Measurements from ENCODE around the gene CMKLR1.

CMKLR1 gene, protein sequence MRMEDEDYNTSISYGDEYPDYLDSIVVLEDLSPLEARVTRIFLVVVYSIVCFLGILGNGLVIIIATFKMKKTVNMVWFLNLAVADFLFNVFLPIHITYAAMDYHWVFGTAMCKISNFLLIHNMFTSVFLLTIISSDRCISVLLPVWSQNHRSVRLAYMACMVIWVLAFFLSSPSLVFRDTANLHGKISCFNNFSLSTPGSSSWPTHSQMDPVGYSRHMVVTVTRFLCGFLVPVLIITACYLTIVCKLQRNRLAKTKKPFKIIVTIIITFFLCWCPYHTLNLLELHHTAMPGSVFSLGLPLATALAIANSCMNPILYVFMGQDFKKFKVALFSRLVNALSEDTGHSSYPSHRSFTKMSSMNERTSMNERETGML

DNA sequence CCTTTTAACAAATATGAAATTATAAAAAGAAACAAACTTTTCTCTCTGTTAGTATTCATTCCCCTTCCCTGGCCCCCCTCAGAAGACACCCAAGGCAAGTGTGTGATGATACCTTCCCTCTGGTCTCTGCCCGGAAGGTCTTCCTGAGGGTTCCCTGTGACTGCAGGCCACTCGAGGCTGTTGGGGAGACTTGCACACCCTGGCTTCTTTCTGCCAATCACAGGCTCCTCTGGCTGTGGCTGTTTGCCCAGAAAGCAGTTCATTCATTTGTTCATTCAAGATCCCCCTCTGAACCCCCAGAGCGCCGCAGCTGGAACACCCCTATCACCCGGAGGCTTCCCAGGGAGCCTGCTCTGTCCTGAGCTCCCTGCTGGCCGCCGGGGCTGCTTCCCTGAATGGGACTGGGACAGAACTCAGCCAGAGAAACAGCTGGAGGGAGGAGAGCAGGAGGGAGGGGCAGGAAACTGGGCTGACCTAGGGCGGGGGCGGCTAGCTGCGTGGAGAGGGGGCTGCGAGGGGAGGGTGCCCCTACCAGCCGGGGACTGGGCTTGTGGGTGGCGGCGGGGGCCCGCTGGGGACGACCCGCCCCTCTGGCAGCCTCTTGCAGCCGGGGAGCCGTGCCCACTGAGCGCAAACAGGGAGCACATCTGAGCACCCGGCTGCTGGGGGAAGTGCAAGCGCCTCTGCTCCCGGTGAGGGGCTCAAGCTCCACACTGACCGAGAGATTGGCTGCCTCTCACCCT lies at the start of gene CMKLR1:
CMKLR1 (minus strand) TSS at position 397 of the 743 bp plus-strand sequence. CDS start 45,720 bp downstream, outside the sequence.
- in situ Hi-C loops (cut with HindIII; ENCODE audit: low sequenced_read_pairs): no loop called here

DNA sequence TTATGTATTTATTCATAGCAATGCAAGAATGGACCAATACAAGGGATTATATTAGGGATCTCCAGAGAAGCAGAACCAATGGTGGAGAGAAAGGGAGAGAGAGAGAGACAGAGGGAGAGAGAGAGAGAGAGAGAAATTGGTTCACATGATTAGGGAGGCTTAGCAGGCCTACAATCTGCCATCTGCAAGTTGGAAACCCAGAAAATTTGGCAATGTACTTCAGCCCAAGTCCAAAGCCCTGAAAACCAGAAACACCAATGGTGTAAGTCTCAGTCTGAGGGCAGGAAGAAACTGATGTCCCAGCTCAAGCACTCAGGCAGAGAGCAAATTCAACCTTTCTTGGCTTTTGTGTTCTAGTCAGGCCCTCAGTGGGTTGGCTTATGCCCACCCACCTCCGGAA lies 48.7 kb upstream of the CMKLR1 start:
- no peak for TF ChIP-seq CTCF (IDR thresholded peaks at IDR 0.05; ENCODE audit: low read depth, low read length)
- in situ Hi-C loops (cut with HindIII; ENCODE audit: low sequenced_read_pairs): no loop called here
- no peak for DNase-seq (ENCODE audit: low read depth, low spot score)

More for the DNA sequence above, at the start of gene CMKLR1:
- DNase-seq (ENCODE audit: low read depth, low spot score): no peak
- no peak for TF ChIP-seq CTCF (IDR thresholded peaks at IDR 0.05; ENCODE audit: low read depth, low read length)
- H3K4me3 ChIP-seq (ENCODE audit: low read depth, low read length): peak within 1 kb of the TSS; percentile 13

GRCh38 chr12:108386709-108387360 lies 47.7 kb upstream of the CMKLR1 start:
- no peak for DNase-seq (ENCODE audit: low read depth, low spot score)
- no peak for TF ChIP-seq CTCF (IDR thresholded peaks at IDR 0.05; ENCODE audit: low read depth, low read length)
- H3K4me3 ChIP-seq (ENCODE audit: low read depth, low read length): no peak overlapping the region
- in situ Hi-C loops (cut with HindIII; ENCODE audit: low sequenced_read_pairs): no loop called here

More for the DNA sequence above, 48.7 kb upstream of the CMKLR1 start:
- H3K4me3 ChIP-seq (ENCODE audit: low read depth, low read length): no peak overlapping the region

- DNase-seq (ENCODE audit: low read depth, low spot score): no peak
- in situ Hi-C loops (cut with HindIII; ENCODE audit: low sequenced_read_pairs): no loop called here
- no peak for TF ChIP-seq CTCF (IDR thresholded peaks at IDR 0.05; ENCODE audit: low read depth, low read length)
- no peak overlapping the region for H3K4me3 ChIP-seq (ENCODE audit: low read depth, low read length)
Measured at GRCh38 chr12:108382437-108382801, 43.3 kb upstream of the CMKLR1 start.

GRCh38 chr12:108381787-108382436 lies 42.8 kb upstream of the CMKLR1 start:
- no peak overlapping the region for H3K4me3 ChIP-seq (ENCODE audit: low read depth, low read length)
- DNase-seq (ENCODE audit: low read depth, low spot score): peak; percentile 22
- in situ Hi-C loops (cut with HindIII; ENCODE audit: low sequenced_read_pairs): no loop called here
- no peak for TF ChIP-seq CTCF (IDR thresholded peaks at IDR 0.05; ENCODE audit: low read depth, low read length)

GRCh38 chr12:108380382-108380781 lies 41.3 kb upstream of the CMKLR1 start:
- no peak overlapping the region for H3K4me3 ChIP-seq (ENCODE audit: low read depth, low read length)
- no peak for TF ChIP-seq CTCF (IDR thresholded peaks at IDR 0.05; ENCODE audit: low read depth, low read length)
- DNase-seq (ENCODE audit: low read depth, low spot score): no peak
- in situ Hi-C loops (cut with HindIII; ENCODE audit: low sequenced_read_pairs): no loop called here

All from astrocyte of the spinal cord (primary cell).